Measurements from ENCODE around the gene CRYZL1. TPM values are rescaled to one million over a fixed set of nuclear protein-coding genes. Genes with fewer than 3 reads are reported as not detected.

Gene CRYZL1
- total and polyA plus RNA-seq, 2 experiments from 2014 or later: 13.6 to 37.4 TPM

- no peak overlapping the region for H3K9ac ChIP-seq
- H4K20me1 ChIP-seq (ENCODE audit: insufficient read depth): peaks cover 9% of the 10 kb centered on the region; the same call in 1 of the 2 replicates
- no peak overlapping the region for H2AFZ ChIP-seq
- no peaks in the 10 kb centered on the region for H3K9me2 ChIP-seq (ENCODE audit: insufficient read depth)
- 9 to 21% methylated on average over 2 of the region's 2 CpGs for WGBS, 2 experiments (ENCODE audit: low coverage in 1 of 2, low lambda C conversion rate in 2 of 2, missing lambda C conversion rate in 2 of 2)
- in situ Hi-C loops (cut with MboI): no loop called here
- peaks cover 32% of the 10 kb centered on the region for H3K4me1 ChIP-seq (ENCODE audit: insufficient read depth)
- peak; percentile 56 for DNase-seq
- peaks cover 100% of the 10 kb centered on the region for H3K79me2 ChIP-seq (ENCODE audit: insufficient read depth)
- TF ChIP-seq EZH2phosphoT487 (IDR thresholded peaks at IDR 0.05; ENCODE audit: insufficient read depth, low read depth) (no peak), EZH2 (IDR thresholded peaks at IDR 0.05; ENCODE audit: insufficient read depth, poor library complexity, severe bottlenecking) (no peak)
- H3K4me2 ChIP-seq (ENCODE audit: unreplicated experiment): no peak overlapping the region
- H3K4me3 ChIP-seq: no peak overlapping the region
- H3F3A ChIP-seq (ENCODE audit: insufficient read depth): peaks cover 29% of the 10 kb centered on the region; the same call in 1 of the 2 replicates
- peaks cover 7% of the 10 kb centered on the region for H3K9me3 ChIP-seq (ENCODE audit: low read depth)
- H3K36me3 ChIP-seq (ENCODE audit: low read depth): no peaks in the 10 kb centered on the region
- peak overlapping the region; percentile 20 for H3K27ac ChIP-seq
- H3K27me3 ChIP-seq (replicated peaks; ENCODE audit: insufficient read depth): no peaks in the 10 kb centered on the region
Measured at GRCh38 chr21:33663241-33663640, 21.7 kb upstream of the CRYZL1 start.

GRCh38 chr21:33662046-33662445, 20.5 kb upstream of the CRYZL1 start:
- 96 to 97% methylated on average over 3 of the region's 3 CpGs for WGBS, 2 experiments (ENCODE audit: low coverage in 1 of 2, low lambda C conversion rate in 2 of 2, missing lambda C conversion rate in 2 of 2)
- Histone ChIP-seq H3K4me2 (ENCODE audit: unreplicated experiment) (no peak overlapping the region), H3K9me2 (ENCODE audit: insufficient read depth) (no peaks in the 10 kb centered on the region), H3K9ac (no peak overlapping the region), H3K27me3 (replicated peaks; ENCODE audit: insufficient read depth) (no peaks in the 10 kb centered on the region), H3K4me1 (ENCODE audit: insufficient read depth) (peaks cover 24% of the 10 kb centered on the region), H3K9me3 (ENCODE audit: low read depth) (peaks cover 7% of the 10 kb centered on the region), H4K20me1 (ENCODE audit: insufficient read depth) (no peaks in the 10 kb centered on the region), H3F3A (ENCODE audit: insufficient read depth) (peaks cover 24% of the 10 kb centered on the region; the same call in 1 of the 2 replicates), H3K27ac (no peak overlapping the region), H3K4me3 (no peak overlapping the region), H3K36me3 (ENCODE audit: low read depth) (no peaks in the 10 kb centered on the region), H2AFZ (no peak overlapping the region), H3K79me2 (ENCODE audit: insufficient read depth) (peaks cover 100% of the 10 kb centered on the region)
- DNase-seq: no peak
- no peak for TF ChIP-seq EZH2 (IDR thresholded peaks at IDR 0.05; ENCODE audit: insufficient read depth, poor library complexity, severe bottlenecking)
- in situ Hi-C loops (cut with MboI): no loop called here

- WGBS, 2 experiments (ENCODE audit: low coverage in 1 of 2, low lambda C conversion rate in 2 of 2, missing lambda C conversion rate in 2 of 2): 94 to 96% methylated on average over 1 of the region's 1 CpG
- peak; percentile 47 for DNase-seq
Measured at GRCh38 chr21:33661146-33661545, 19.6 kb upstream of the CRYZL1 start.

GRCh38 chr21:33660406-33660805, 18.9 kb upstream of the CRYZL1 start:
- Histone ChIP-seq H3K36me3 (ENCODE audit: low read depth) (no peaks in the 10 kb centered on the region), H3K9me3 (ENCODE audit: low read depth) (peaks cover 7% of the 10 kb centered on the region), H3K27ac (no peak overlapping the region; the same call in 1 of the 2 replicates), H3F3A (ENCODE audit: insufficient read depth) (peaks cover 29% of the 10 kb centered on the region), H3K9me2 (ENCODE audit: insufficient read depth) (no peaks in the 10 kb centered on the region), H3K9ac (no peak overlapping the region), H3K4me3 (no peak overlapping the region), H4K20me1 (ENCODE audit: insufficient read depth) (no peaks in the 10 kb centered on the region), H3K4me1 (ENCODE audit: insufficient read depth) (peaks cover 20% of the 10 kb centered on the region), H3K27me3 (replicated peaks; ENCODE audit: insufficient read depth) (no peaks in the 10 kb centered on the region), H3K4me2 (ENCODE audit: unreplicated experiment) (no peak overlapping the region), H2AFZ (no peak overlapping the region), H3K79me2 (ENCODE audit: insufficient read depth) (peaks cover 100% of the 10 kb centered on the region)
- peak; percentile 41 for DNase-seq
- WGBS, 2 experiments (ENCODE audit: low coverage in 1 of 2, low lambda C conversion rate in 2 of 2, missing lambda C conversion rate in 2 of 2): 10 to 23% methylated on average over 1 of the region's 1 CpG
- in situ Hi-C loops (cut with MboI): no loop called here
- no peak for TF ChIP-seq EZH2 (IDR thresholded peaks at IDR 0.05; ENCODE audit: insufficient read depth, poor library complexity, severe bottlenecking)
- no peak for TF ChIP-seq EZH2phosphoT487 (IDR thresholded peaks at IDR 0.05; ENCODE audit: insufficient read depth, low read depth)

More at GRCh38 chr21:33661146-33661545, 19.6 kb upstream of the CRYZL1 start:
- Histone ChIP-seq H3K4me3 (no peak overlapping the region), H3K9me2 (ENCODE audit: insufficient read depth) (no peaks in the 10 kb centered on the region), H3K9ac (no peak overlapping the region), H3F3A (ENCODE audit: insufficient read depth) (peaks cover 24% of the 10 kb centered on the region; the same call in 1 of the 2 replicates), H3K4me2 (ENCODE audit: unreplicated experiment) (no peak overlapping the region), H3K27ac (no peak overlapping the region; the same call in 1 of the 2 replicates), H3K4me1 (ENCODE audit: insufficient read depth) (peaks cover 20% of the 10 kb centered on the region), H3K79me2 (ENCODE audit: insufficient read depth) (peaks cover 100% of the 10 kb centered on the region), H3K27me3 (replicated peaks; ENCODE audit: insufficient read depth) (no peaks in the 10 kb centered on the region), H4K20me1 (ENCODE audit: insufficient read depth) (no peaks in the 10 kb centered on the region), H2AFZ (no peak overlapping the region), H3K36me3 (ENCODE audit: low read depth) (no peaks in the 10 kb centered on the region), H3K9me3 (ENCODE audit: low read depth) (peaks cover 7% of the 10 kb centered on the region)
- in situ Hi-C loops (cut with MboI): no loop called here
- no peak for TF ChIP-seq EZH2 (IDR thresholded peaks at IDR 0.05; ENCODE audit: insufficient read depth, poor library complexity, severe bottlenecking)
- TF ChIP-seq EZH2phosphoT487 (IDR thresholded peaks at IDR 0.05; ENCODE audit: insufficient read depth, low read depth): no peak
